NCI-H524 treated with DMSO at 0.1 percent for 48 hours (cell line): Measurements from ENCODE around the gene SMOC2.

ENCODE experiments used
- DNase-seq: peaks from one replicate; lab custom pipeline; 2025; lab: John Stamatoyannopoulos, UW

SMOC2 gene, protein sequence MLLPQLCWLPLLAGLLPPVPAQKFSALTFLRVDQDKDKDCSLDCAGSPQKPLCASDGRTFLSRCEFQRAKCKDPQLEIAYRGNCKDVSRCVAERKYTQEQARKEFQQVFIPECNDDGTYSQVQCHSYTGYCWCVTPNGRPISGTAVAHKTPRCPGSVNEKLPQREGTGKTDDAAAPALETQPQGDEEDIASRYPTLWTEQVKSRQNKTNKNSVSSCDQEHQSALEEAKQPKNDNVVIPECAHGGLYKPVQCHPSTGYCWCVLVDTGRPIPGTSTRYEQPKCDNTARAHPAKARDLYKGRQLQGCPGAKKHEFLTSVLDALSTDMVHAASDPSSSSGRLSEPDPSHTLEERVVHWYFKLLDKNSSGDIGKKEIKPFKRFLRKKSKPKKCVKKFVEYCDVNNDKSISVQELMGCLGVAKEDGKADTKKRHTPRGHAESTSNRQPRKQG

DNA sequence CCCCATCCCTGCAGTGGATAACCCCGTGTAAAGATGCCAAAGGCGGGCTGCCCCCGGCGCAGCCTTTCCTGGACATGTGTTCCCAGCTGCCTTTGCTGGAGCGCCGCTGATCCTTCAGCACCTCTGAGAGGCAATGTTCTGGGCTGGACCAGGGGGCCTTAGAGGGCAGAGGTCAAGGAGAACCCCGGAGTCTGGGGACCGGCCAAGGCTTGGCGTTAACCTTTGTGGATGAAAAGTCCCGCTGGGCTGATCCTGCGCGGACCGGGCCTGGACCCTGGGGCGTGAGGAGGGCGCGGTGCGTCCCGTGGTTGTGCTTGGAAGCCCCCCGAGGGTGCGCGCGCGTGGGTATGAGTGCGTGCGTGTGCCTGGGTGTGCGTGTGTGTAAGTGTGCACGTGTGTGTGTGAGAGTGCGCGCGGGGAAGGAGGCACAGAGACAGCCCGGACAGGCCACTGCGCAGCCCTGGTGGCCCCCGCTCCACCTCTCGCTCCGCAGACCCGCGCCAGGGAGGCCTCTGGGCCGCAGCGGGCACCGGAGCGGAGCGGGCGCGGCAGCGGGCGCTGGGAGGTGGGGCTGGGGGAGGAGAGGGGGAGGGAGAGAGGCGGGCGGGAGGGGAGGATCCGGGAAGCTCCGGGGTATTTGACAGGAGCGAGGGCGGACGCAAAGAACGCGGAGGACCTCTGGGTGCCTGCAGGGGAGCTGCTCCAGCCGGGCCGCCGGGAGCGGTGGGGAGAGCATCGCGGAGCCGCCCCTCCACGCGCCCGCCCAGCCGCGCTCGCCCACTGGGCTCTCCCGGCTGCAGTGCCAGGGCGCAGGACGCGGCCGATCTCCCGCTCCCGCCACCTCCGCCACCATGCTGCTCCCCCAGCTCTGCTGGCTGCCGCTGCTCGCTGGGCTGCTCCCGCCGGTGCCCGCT, at the start of gene SMOC2:
TSS of gene SMOC2 (plus strand) at position 665 of the 914 bp plus-strand sequence. CDS start at position 852, 187 bp downstream.
- no peak for DNase-seq

GRCh38 chr6:168393126-168393870, 47.7 kb upstream of the SMOC2 start:
- DNase-seq, result no peak

DNA sequence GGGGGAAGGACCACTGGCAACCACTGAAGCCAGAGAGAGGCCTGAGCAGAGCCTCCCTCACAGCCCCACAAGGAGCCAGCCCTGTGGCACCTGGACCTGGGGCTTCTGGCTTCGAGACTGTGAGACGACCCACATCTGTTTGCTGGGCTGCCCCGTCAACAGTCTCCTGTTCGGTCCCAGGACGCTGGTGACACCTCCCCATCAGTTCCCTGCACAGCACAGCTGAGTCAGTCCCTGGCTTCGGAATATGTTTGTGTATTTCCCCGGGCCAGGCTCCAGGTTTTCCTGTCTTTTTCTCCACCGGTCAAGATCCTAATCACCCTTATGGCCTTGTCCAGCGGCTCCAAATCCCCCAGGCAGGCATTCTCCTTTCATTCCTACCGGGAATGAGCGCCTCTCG, 46.4 kb upstream of the SMOC2 start:
- DNase-seq, result no peak

DNA sequence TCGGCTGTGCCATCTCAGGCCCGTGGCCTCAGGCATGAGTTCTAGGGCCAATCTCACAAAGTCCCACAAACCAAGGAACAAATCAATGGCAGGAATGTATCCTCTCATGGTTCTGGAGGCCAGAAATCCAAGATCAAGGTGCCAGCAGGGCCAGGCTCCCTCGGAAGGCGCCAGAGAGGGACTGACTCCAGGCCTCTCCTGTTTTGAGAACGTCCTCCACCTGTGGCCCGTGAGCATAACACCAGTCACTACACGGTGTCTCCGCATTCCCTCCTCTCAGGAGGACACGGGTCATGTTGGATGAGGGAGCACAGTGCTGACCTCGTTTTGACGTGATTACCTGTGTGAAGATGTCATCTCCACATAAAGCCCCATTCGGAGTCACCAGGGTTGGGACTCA, 45.0 kb upstream of the SMOC2 start:
- no peak for DNase-seq

DNA sequence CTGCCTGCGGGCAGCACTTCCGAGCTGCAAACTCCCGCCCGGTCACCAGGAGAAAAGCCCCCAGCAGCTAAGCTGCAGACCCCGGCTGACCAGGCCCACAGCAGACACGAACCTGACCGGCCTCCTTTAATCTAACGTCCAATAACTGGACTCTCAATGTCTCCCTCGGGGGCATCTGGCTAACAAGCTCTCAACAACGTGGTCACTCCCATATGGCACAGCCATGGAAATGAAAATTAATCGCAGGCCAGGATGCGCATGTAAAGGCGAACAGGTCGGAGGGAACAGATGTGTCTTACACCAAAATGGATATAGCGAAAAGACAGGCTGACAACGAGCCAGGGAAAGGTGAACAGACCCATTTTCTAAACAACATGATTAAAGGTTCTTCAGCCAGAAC, 44.4 kb upstream of the SMOC2 start:
- DNase-seq, result no peak

GRCh38 chr6:168397012-168397411, 44.0 kb upstream of the SMOC2 start:
- DNase-seq, result no peak

GRCh38 chr6:168400037-168400436, 40.9 kb upstream of the SMOC2 start:
- DNase-seq, result no peak

- no peak for DNase-seq
Observed at GRCh38 chr6:168403370-168404005, 37.5 kb upstream of the SMOC2 start.

- DNase-seq, result no peak
Observed at GRCh38 chr6:168404560-168404959, 36.4 kb upstream of the SMOC2 start.

DNA sequence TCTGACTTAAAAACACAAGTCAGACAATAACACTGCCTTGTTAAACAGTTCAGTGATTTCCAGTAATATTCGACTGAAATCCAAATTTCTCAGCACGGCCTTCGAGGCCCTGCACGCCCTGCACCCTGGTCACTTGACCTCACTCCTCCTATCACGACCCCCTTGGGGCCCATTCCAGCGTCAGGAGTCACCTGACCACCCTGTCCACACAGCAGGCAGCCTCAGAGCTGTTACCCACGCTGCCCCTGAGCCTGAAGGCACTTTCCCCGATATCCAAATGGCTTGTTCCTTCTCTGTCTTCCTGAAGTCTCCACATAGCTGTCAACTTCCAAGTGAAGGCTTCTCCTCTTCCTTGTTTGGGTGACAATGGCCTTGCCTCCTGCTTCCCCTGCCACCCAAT, 33.1 kb upstream of the SMOC2 start:
- DNase-seq, result no peak

DNA sequence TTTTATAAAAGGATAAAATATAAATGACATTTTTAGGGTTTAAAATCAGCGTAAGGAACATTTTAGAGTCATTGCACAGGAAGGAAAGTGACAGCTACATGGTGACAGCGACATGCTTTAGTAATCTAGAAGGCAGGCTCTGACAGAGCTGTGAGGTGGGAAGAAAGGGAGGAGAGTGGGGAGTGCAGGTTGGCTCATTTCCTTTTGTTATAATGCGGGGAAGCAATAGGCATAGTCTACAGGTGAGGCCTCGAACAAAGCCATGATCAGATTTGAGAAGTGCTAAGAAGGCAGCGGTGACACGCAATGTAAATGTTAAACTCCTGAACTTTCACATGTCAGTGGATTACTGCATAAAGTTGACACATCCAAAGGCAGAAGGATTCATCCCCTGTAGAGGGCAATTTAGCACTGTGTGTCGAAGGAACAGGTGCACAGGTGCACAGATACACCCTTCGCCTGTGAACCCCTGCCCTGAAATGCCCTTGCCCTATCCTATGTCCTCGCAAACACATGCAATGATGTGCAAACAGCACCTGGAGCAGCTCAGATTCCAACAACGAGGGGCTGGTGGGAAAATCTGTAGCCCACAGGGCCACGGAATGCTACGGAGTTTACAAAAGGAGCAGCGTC, 32.4 kb upstream of the SMOC2 start:
- DNase-seq, result no peak

DNA sequence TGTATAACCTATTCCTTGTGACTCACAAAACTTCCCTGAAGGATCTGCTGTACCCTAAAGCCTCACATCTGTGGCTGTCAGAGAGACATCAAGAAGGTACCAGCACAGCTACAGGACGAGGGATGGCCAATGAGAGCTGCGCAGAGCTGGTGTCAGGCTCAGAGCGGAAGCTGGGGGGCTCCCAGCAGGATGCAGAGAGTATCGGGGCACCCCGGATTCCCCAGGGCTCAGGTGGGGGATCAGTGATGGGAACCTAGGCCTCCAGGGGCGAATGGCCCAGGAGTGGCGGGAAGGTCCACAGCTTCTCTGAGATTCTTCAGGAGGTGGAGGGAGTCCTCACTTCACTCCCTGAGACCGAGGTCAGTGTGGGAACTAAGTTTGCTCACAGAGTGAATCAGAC, 30.9 kb upstream of the SMOC2 start:
- DNase-seq, result no peak

GRCh38 chr6:168410554-168411011, 30.4 kb upstream of the SMOC2 start:
- no peak for DNase-seq

- DNase-seq, result no peak
Observed at GRCh38 chr6:168411130-168411529, 29.9 kb upstream of the SMOC2 start.

GRCh38 chr6:168411793-168412192, 29.2 kb upstream of the SMOC2 start:
- DNase-seq, result no peak

- no peak for DNase-seq
Observed at GRCh38 chr6:168412456-168412855, 28.5 kb upstream of the SMOC2 start.

DNA sequence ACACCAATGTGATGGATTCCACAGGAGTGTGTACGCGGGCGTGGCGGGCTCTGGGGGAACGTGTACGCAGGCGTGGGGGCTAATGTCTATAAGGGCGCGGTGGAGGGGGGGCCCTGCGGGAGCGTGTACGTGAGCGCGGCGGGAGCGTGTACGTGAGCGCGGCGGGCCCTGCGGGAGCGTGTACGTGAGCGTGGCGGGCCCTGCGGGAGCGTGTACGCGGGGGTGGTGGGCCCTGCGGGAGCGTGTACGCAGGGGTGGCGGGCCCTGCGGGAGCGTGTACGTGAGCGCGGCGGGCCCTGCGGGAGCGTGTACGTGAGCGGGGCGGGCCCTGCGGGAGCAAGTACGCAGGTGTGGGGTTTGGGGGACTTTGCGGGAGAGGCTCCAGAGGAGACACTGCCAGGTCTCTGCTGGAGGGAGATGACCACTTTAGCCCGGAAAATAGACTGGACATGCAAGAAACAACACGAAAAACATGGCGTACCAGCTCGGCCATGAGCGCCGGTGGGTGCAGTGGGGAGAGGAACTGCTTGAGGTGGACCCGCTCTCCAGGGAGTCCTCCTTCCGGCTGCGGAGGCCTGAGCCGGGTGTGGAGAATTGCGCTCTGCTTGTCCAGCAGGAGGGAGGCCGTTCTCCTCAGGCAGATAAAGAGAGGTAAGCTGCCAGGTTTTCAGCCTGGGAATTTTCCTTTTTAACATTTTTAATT, 27.8 kb upstream of the SMOC2 start:
- no peak for DNase-seq

DNA sequence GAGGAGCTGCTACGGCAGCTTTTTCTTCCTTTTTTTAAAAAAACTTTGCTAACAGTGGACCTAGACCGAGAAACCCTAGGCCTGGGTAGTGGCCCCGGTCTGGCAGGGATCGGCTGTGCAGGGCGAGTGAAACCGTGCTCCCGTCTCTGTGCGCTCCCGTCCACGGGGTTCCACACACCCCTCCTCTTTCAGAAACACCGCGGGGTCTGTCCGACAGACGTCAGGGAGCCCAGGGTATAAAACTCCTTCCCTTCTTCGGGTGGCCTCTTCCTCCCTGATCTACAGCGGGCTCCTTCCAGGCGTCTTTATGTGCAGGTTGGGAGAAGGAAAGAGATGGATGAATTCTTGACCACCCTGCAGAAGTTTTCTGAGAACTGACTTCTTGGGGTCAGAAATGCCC, 27.1 kb upstream of the SMOC2 start:
- DNase-seq, result no peak

DNA sequence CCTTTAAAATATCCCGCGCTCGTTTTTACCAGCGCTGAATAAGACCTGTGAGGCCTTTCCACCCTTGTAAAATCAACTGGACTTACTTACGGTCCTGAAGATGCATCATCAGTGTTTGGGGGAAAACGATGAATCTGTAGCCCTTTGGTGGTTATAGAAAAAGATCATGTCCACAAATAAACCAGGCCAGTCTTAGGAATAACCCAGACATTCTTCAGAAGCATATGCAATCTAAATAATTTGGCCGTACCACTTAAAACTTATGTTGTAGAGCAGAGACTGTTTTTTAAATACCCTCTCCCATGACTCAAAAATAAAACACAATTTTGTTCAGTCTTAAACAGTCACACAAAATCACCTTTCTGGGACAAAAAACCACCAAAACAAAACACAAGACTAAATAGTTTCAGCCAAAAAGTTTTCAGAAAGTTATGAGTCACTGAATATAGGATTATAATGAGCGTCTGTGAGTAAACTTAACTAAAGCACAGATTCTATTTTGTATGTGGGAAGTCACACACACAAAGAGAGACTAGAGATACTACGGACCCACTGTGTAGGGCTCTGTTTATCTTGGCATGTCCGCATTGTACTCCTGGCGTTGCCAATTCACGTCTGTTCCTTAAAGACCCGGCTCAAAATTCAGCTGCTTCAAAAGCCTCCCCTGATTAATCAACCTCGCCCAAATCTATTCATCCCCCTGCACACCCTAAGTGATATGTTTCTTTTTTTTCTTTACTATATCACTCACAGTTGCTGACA, 26.5 kb upstream of the SMOC2 start:
- no peak for DNase-seq
